Measurements from ENCODE around the gene UBAC2. TPM values are rescaled to one million over a fixed set of nuclear protein-coding genes. Genes with fewer than 3 reads are reported as not detected.
"Not testable (repeated sequence)": the region's sequence is repeated elsewhere in the genome, so short reads cannot be mapped to it uniquely, and the experiment has no call there.

Gene UBAC2
- total RNA-seq, 1 donor from 2014 or later: 36.3 TPM

GRCh38 chr13:99375738-99376080, 175.1 kb downstream of the UBAC2 start:
- intact Hi-C loops (cut with micrococcal nuclease): no loop called here
- ATAC-seq (no peak), DNase-seq (no peak)

GRCh38 chr13:99376132-99376531, 175.5 kb downstream of the UBAC2 start:
- intact Hi-C loops (cut with micrococcal nuclease): no loop called here
- ATAC-seq: peak; percentile 26
- no peak for DNase-seq

- intact Hi-C loops (cut with micrococcal nuclease): no loop called here
- no peak for DNase-seq
- ATAC-seq: no peak
Observed at GRCh38 chr13:99376924-99377323, 176.3 kb downstream of the UBAC2 start.

- intact Hi-C loops (cut with micrococcal nuclease): no loop called here
- no peak for DNase-seq
- no peak for ATAC-seq
Observed at GRCh38 chr13:99377641-99378040, 177.0 kb downstream of the UBAC2 start.

GRCh38 chr13:99378985-99379733, 178.5 kb downstream of the UBAC2 start:
- intact Hi-C loops (cut with micrococcal nuclease): no loop called here
- ATAC-seq (no peak), DNase-seq (no peak)

- ATAC-seq (peak; percentile 5), DNase-seq (no peak)
- intact Hi-C loops (cut with micrococcal nuclease): no loop called here
Observed at GRCh38 chr13:99379856-99380801, 179.5 kb downstream of the UBAC2 start.

GRCh38 chr13:99380921-99381645, 180.4 kb downstream of the UBAC2 start:
- DNase-seq (no peak), ATAC-seq (peak; percentile 94)
- intact Hi-C loops (cut with micrococcal nuclease): no loop called here

- no peak for ATAC-seq
- intact Hi-C loops (cut with micrococcal nuclease): no loop called here
- DNase-seq: no peak
Observed at GRCh38 chr13:99381766-99382165, 181.1 kb downstream of the UBAC2 start.

GRCh38 chr13:99382428-99383133, 181.9 kb downstream of the UBAC2 start:
- intact Hi-C loops (cut with micrococcal nuclease): no loop called here
- no peak for ATAC-seq
- DNase-seq: no peak

GRCh38 chr13:99383511-99383921, 182.9 kb downstream of the UBAC2 start:
- ATAC-seq: no peak
- intact Hi-C loops (cut with micrococcal nuclease): no loop called here
- DNase-seq: no peak

- no peak for ATAC-seq
- intact Hi-C loops (cut with micrococcal nuclease): no loop called here
- no peak for DNase-seq
Observed at GRCh38 chr13:99383946-99384345, 183.3 kb downstream of the UBAC2 start.

- intact Hi-C loops (cut with micrococcal nuclease): no loop called here
- ATAC-seq (no peak), DNase-seq (no peak)
Observed at GRCh38 chr13:99384468-99384867, 183.8 kb downstream of the UBAC2 start.

- no peak for ATAC-seq
- intact Hi-C loops (cut with micrococcal nuclease): no loop called here
- no peak for DNase-seq
Observed at GRCh38 chr13:99385161-99385560, 184.5 kb downstream of the UBAC2 start.

GRCh38 chr13:99385940-99386339, 185.3 kb downstream of the UBAC2 start:
- ATAC-seq: no peak
- intact Hi-C loops (cut with micrococcal nuclease): no loop called here
- no peak for DNase-seq

GRCh38 chr13:99386495-99386894, 185.8 kb downstream of the UBAC2 start:
- no peak for ATAC-seq
- intact Hi-C loops (cut with micrococcal nuclease): no loop called here
- DNase-seq: no peak

GRCh38 chr13:99386911-99387788, 186.5 kb downstream of the UBAC2 start:
- intact Hi-C loops (cut with micrococcal nuclease): no loop called here
- ATAC-seq (no peak), DNase-seq (peak; percentile 69)

GRCh38 chr13:99388334-99388923, 187.8 kb downstream of the UBAC2 start:
- intact Hi-C loops (cut with micrococcal nuclease): no loop called here
- ATAC-seq (no peak), DNase-seq (no peak)

GRCh38 chr13:99389094-99389493, 188.4 kb downstream of the UBAC2 start:
- ATAC-seq; DNase-seq; intact Hi-C loops (cut with micrococcal nuclease): not testable (repeated sequence)

All from left ventricle myocardium superior (tissue), 1 donor.